SK-N-MC (cell line): ENCODE data around the gene ZC3H14.

Experiments used
- FOXP2 ChIP-seq: optimal IDR thresholded peaks from 2 replicates; pipeline ENCODE3; 2011; ENCODE audit warnings: mild to moderate bottlenecking, moderate library complexity; ENCODE audit not compliant: insufficient read depth; ENCODE audit errors: extremely low read length, control extremely low read depth
- POLR2AphosphoS5 ChIP-seq: IDR thresholded peaks from 2 replicates; pipeline ENCODE4 v1.6.1; 2012; ENCODE audit warnings: mild to moderate bottlenecking, low read depth, low read length, borderline replicate concordance

- TF ChIP-seq POLR2AphosphoS5 (no peak), FOXP2 (no peak)
These were observed 42.8 kb downstream of the ZC3H14 start for GRCh38 chr14:88605594-88605993.
